ENCODE measurements around the gene CARD19.

CARD19 gene

DNA sequence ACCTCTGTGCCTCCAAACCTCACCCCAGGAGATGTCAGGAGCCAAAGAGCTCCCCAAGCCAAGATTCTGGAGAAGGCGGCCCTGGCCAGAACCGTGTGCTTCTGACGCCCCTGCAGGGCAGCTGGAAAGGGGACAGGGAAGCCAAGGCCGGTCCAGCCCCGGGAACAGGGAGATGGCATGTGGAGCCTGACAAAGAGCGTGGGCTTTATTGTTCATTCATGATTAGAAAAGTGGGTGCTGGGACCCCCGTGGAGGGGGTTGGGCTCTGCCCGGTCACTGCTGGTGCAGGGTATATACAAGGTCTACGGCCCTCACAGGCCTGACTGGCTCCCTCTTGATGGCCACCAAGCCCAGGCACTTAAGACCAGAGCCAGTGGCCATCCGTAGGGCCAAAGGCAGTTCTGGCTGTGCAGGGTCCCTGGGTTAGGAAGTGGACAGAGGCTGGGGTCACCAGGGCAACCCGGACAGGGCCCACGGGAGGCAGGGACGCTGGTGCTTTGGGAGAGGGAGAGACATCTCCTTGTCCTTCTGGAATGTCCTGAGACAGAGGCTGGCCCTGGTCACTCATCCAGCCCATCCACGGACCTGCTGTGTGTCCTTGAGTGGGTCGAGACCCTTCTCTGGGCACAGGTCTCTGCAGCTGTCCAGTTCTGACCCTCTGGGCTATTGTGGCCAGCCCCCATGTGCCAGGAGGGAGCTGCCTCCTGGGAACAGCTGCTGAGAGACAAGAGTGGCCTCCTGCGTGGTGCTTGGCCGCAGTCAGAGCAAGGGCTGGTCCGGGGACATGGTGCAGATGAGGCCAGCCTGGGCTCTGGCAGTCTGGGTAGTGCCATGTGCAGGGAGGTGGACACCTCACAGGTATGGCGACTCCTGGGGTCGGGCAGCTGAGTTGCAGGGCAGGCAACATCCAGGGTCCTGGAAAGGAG is 25.6 kb downstream of the CARD19 start:
- no peak for DNase-seq

GRCh38 chr9:93122721-93123221 is 26.8 kb downstream of the CARD19 start:
- DNase-seq, result no peak

DNA sequence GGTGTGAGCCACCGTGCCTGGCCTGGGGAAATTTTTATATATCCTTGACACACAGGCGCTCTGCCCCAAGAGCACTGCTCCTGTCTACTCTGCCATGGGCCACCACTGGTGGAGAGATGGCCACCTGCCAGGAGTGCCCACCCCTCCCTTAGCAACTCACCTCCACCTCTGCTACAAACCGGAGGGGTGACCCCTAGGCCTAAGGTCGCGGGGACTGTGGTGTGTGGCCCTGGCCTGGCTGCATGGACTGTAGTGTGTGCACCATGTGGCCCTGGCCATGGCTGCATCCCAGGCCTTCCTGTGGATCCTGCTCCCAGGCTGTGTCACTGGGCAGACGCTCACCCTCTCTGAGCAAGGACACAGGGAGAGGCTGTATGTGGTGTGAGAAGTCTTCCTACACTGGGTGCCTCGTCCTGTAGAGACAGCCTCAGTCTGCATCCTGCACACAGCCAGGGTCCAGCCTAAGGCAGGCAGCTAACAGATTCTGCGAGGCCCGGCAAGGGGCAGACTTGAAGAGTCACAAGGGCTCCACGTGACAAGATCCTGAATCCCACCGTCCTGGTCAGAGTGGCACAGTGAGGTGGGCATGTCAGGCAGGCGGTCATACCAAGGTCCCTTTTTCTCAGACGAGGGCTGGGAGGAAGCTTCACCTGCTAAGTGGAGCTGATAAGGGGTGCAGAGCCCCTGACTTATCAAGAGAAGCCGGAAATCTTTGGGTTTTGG is 27.7 kb downstream of the CARD19 start:
- no peak for DNase-seq

GRCh38 chr9:93124793-93125192 is 28.8 kb downstream of the CARD19 start:
- no peak for DNase-seq

DNA sequence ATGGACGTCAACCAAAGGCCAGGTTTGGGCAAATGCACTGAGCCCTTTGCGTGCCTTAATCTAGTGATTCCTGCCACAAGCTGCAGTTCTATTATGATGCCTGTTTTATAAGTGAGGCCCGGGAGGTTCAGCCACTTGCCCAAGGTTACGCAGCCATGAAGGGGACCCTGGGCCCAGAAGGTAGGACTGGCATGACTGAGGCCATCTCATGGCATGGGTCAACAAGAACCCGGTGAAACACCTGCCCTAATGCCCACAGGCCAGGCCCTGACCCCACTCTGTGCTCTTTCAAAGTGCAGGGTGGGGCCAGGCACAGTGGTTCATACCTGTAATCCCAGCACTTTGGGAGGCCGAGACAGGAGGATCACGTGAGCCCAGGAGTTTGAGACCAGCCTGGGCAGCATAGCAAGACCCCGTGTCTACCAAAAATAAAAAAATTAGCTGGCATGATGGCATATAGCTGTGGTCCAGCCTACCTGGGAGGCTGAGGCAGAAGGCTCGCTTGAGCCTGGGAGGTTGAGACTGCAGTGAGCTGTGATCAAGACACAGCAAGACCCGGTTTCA is 29.4 kb downstream of the CARD19 start:
- DNase-seq, result no peak

- DNase-seq, result no peak
These were observed 30.2 kb downstream of the CARD19 start for GRCh38 chr9:93126151-93126781.

DNA sequence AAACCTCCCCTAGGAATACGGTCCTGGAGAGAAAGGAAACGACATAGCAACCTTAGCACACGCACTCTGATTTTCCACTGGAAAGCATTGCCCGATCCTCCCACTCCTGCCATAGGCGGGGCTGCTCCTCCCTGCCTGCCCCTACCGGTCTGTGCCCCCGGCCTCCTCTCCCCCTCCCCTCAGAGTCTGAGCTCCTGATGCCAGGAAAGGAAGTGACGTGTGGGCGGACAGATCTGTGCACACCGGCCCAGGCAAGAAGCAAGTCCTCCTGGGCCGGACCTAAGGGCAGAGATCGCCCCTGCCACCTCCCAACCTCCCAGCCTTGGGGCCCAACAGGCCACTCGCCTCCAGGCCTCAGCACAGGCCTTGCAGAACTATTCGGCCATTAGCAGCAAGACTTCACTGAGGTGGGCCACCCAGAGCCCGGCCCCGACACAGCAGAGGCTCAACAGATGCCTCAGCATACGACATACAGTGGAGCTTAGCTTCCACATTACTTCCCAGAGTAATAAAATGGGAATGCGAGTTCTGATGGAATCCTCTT is 30.9 kb downstream of the CARD19 start:
- no peak for DNase-seq

DNA sequence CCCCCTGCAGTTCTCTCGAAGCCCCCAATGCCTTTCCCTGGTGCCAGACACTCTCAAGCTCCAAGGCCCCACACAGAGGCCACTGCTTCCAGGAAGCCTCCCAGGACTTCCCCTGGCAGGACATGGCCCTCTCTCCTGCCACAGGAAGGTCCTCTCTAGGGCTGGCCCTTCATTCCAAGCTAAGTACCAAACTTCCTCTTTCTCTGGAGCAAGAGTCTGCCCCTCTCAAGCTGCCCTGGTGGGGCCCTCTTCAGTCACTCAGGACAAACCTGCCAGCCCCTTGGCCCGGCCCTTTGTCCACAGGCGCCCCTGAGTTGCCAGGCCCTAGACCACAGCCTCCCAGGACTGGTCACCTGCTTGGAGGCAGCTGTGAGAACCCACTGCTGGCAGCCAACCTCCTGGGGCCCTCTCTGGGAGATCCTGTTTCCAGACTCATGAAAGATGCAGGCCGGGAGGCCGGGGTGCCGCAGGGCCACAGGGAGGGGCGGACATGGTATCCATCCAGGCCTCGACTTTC is 31.4 kb downstream of the CARD19 start:
- no peak for DNase-seq

- no peak for DNase-seq
These were observed 32.1 kb downstream of the CARD19 start for GRCh38 chr9:93128011-93128714.

GRCh38 chr9:93128715-93129224 is 32.8 kb downstream of the CARD19 start:
- DNase-seq, result no peak

- no peak for DNase-seq
These were observed 33.3 kb downstream of the CARD19 start for GRCh38 chr9:93129286-93129685.

DNA sequence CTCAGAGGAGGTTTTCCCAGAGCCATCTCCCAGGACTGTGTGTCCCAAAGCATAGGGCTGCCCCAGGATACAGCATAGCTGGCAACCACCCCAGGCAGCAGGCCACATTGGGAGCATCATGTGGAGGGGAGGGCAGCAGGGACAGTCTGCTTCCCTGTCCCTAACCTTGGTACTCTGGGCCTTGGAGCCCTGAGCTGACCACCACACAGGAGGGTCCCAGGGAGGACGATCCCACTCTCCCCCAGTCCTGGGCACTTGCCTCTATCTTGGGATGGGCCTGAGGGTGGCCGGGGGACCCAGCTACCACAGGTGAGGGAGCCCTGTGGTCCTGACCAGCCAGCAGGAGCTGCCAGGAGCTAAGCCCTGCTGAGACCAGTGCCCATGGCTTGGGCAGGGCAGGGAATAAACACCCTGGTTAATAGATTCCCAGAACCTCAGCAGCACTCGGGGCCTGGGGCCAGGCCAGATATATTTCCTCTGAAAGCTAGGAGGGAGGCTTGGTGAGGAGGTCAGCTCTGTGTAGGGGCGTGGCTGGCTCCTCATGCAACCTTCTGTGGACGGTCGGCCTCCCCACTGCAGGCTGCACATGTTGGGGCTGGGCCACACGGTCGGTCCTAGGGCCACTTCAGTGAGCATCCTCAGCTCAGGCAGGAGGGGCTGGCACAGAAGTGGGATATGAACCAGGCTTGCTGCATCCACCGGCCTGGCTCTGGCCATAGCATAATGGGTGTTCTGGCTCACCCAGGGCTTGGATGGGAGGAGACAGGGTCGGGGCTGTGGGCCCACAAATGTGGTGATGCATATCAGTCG is 33.9 kb downstream of the CARD19 start:
- no peak for DNase-seq

- no peak for DNase-seq
These were observed 35.0 kb downstream of the CARD19 start for GRCh38 chr9:93130861-93131481.

DNA sequence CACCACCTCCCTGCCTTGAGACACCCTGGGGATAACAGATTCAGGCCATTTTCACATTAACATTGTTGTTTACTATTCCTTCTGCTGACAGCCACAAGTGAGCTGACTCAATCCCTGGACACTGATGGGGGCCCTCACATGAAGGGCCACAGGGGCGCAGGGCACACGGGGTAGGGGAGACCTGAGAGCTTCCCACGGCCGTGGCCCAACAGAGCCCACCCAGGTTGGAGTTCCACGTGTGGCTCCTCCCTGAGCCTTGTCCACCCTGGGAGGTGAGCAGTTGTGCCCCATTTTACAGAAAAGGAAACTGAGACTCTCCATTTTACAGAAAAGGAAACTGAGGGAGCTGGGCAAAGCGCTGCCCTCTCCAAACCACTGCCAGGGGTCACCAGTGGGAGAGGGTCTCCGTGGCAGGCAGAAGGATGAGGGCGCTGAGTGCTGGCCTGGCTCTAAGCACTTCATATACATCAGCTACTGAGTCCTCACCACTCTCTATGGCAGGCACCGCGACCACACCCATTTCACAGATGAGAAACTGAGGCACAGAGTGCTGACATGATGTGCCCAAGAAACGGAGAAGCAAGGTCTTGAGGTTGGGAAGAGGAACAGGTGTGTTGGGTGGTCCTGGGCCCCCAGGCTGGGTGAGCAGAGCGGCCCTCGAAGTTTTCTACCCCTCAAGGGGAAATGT is 35.7 kb downstream of the CARD19 start:
- no peak for DNase-seq

DNA sequence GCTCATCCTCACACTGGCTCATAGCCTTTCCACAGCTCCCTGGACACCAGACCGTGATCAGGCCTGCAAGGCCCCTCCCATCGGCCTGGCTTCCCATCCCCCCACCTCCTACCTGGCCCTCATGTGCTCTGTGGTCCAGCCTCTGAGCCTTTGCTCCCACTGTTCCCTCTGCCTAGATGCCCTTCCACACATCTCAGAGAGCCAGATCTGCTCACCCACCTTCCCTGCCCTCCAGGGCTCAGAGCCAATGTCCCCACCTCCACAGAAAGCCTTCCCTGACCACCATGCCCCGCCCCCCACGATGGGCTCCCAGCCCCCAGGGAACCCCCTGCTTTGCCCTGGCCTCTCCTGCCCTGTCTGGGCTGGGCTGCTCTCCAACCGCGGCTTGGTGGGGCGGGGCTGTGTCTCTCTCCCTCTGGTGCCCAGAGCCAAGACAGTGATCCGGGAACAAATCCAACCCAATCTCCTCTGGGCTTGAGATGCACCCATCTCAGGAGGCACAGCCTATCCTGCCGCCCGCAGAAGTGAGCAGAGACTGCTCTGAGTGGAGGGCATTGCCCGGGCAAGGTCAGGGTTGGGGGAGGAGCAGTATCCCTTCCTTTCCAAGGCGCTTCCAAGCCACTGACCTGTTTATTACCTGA is 36.4 kb downstream of the CARD19 start:
- no peak for DNase-seq

DNA sequence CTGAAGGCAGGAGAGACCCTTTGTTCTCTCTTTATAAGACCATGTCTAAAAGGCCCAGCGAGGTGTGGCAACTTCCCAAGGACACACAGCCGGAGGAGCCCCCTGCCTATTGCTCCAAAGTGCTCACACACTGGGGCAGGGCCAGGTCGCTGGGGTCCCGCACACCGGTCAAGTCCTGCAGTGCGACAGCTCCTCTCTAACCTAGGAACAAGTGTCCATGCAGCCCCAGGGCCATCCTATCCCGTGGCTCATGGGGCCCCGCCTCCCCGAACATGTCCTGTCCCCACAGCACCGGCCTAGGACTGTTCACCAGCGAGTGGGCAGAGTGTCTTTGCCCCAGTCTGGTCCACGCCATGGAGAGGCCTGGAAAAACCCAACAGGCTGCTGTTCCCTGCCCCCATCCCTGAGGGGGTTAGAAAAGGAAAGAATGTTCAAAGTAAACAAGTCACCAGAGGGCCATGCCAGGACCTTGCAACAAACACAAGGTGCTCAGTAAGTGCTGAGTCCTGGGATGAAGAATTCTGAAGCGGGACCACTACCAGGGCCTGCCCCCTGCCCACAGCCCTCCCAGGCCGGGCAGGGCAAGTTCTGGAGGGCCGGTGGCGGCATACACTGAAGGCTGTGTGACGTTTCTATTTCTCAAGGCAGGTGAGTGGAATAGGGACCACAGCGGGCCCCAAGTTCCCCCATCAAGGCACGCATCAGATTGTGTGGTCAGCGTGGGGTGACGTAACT is 37.1 kb downstream of the CARD19 start:
- no peak for DNase-seq

DNA sequence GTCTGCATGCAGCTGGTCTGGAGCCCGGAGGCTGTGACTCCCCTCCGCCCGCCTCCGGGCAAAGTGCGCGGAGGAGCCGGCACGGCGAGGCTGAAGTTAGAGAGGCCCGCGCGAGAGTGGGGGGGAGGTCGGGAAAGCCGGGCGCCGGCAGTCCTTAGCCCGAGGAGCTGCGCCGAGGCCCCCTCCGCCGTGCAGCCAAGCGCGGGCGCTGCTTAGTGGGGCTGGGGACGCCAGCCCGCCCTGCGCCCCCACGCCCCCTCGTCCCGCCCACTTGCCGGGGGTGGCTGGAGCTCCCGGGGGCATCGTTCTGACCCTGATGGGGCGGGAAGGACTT is 37.6 kb downstream of the CARD19 start:
- no peak for DNase-seq

- no peak for DNase-seq
These were observed 38.2 kb downstream of the CARD19 start, which contains the start of gene NINJ1 for GRCh38 chr9:93134015-93134739. Gene NINJ1 (minus strand): TSS chr9:93134251. CDS start chr9:93134217, 34 bp downstream.
